Suppressor macrophage treated with lipopolysaccharide for 4 hours (primary cell): ENCODE results near the gene HTR1D.
"Not testable (repeated sequence)": the region's sequence is repeated elsewhere in the genome, so short reads cannot be mapped to it uniquely, and the experiment has no call there.

Experiments
- DNase-seq: peaks from one replicate; pipeline ENCODE4 v3.0.0-alpha.2; 2020

HTR1D gene

GRCh38 chr1:23217421-23218115 lies at the start of gene HTR1D:
HTR1D (minus strand) TSS chr1:23217502; CDS start chr1:23194219, 23,283 bp downstream.
- no peak for DNase-seq

GRCh38 chr1:23263380-23263887 lies 46.1 kb upstream of the HTR1D start:
- DNase-seq, result no peak

- DNase-seq, result not testable (repeated sequence)
Measured at GRCh38 chr1:23258082-23258481, 40.8 kb upstream of the HTR1D start.

- not testable (repeated sequence) for DNase-seq
Measured at GRCh38 chr1:23257371-23257770, 40.1 kb upstream of the HTR1D start.

- DNase-seq, result no peak
Measured at GRCh38 chr1:23254584-23254983, 37.3 kb upstream of the HTR1D start.

GRCh38 chr1:23251812-23252211 lies 34.5 kb upstream of the HTR1D start:
- no peak for DNase-seq

- DNase-seq, result no peak
Measured at GRCh38 chr1:23249787-23250454, 32.6 kb upstream of the HTR1D start.

GRCh38 chr1:23247276-23247675 lies 30.0 kb upstream of the HTR1D start:
- DNase-seq, result no peak

GRCh38 chr1:23246274-23246673 lies 29.0 kb upstream of the HTR1D start:
- DNase-seq, result no peak

- peak; percentile 31 for DNase-seq
Measured at GRCh38 chr1:23244256-23244761, 27.0 kb upstream of the HTR1D start.

GRCh38 chr1:23242414-23242813 lies 25.1 kb upstream of the HTR1D start:
- no peak for DNase-seq

- DNase-seq, result no peak
Measured at GRCh38 chr1:23239638-23240295, 22.5 kb upstream of the HTR1D start.

- no peak for DNase-seq
Measured at GRCh38 chr1:23238565-23238964, 21.3 kb upstream of the HTR1D start.

- DNase-seq, result no peak
Measured at GRCh38 chr1:23237508-23237907, 20.2 kb upstream of the HTR1D start.

GRCh38 chr1:23227806-23228205 lies 10.5 kb upstream of the HTR1D start:
- no peak for DNase-seq

- DNase-seq, result no peak
Measured at GRCh38 chr1:23224739-23225648, 7.7 kb upstream of the HTR1D start.

- not testable (repeated sequence) for DNase-seq
Measured at GRCh38 chr1:23223963-23224362, 6.7 kb upstream of the HTR1D start.

GRCh38 chr1:23223490-23223951 lies 6.2 kb upstream of the HTR1D start:
- not testable (repeated sequence) for DNase-seq

GRCh38 chr1:23222742-23223141 lies 5.4 kb upstream of the HTR1D start:
- DNase-seq, result no peak

GRCh38 chr1:23222331-23222730 lies 5.0 kb upstream of the HTR1D start:
- DNase-seq, result no peak

GRCh38 chr1:23221107-23221506 lies 3.8 kb upstream of the HTR1D start:
- no peak for DNase-seq

GRCh38 chr1:23216771-23217420 lies 406 bp downstream of the HTR1D start:
- no peak for DNase-seq
